GM21619 (cell line): ENCODE data around the gene ACYP1.

Experiments
- ATAC-seq: cut with Tn5 transposase; IDR thresholded peaks from one replicate; pipeline ENCODE4 v1.9.1; 2021; ENCODE audit not compliant: unreplicated experiment

The ACYP1 gene

GRCh38 chr14:75041613-75042012 lies 22.2 kb downstream of the ACYP1 start:
- no peak for ATAC-seq

- ATAC-seq, result no peak
Observed at GRCh38 chr14:75040959-75041358, 22.9 kb downstream of the ACYP1 start.

- ATAC-seq, result no peak
Observed at GRCh38 chr14:75040507-75040906, 23.3 kb downstream of the ACYP1 start.

GRCh38 chr14:75032939-75033338 lies 30.9 kb downstream of the ACYP1 start:
- ATAC-seq, result no peak

GRCh38 chr14:75030147-75030546 lies 33.7 kb downstream of the ACYP1 start:
- no peak for ATAC-seq

- no peak for ATAC-seq
Observed at GRCh38 chr14:75025876-75026275, 37.9 kb downstream of the ACYP1 start.

- no peak for ATAC-seq
Observed at GRCh38 chr14:75025082-75025481, 38.7 kb downstream of the ACYP1 start.

GRCh38 chr14:75023108-75023507 lies 40.7 kb downstream of the ACYP1 start:
- ATAC-seq, result no peak

- no peak for ATAC-seq
Observed at GRCh38 chr14:75022655-75023054, 41.2 kb downstream of the ACYP1 start.

- no peak for ATAC-seq
Observed at GRCh38 chr14:75018694-75019093, 45.1 kb downstream of the ACYP1 start.

- ATAC-seq, result no peak
Observed at GRCh38 chr14:75016815-75017214, 47.0 kb downstream of the ACYP1 start.

- no peak for ATAC-seq
Observed at GRCh38 chr14:75015496-75015895, 48.3 kb downstream of the ACYP1 start.

- ATAC-seq, result no peak
Observed at GRCh38 chr14:75013290-75013689, 50.5 kb downstream of the ACYP1 start.

- ATAC-seq, result no peak
Observed at GRCh38 chr14:75011356-75011994, 52.3 kb downstream of the ACYP1 start.

- no peak for ATAC-seq
Observed at GRCh38 chr14:75010472-75011093, 53.2 kb downstream of the ACYP1 start.

- ATAC-seq, result no peak
Observed at GRCh38 chr14:75009176-75009575, 54.6 kb downstream of the ACYP1 start.

- ATAC-seq, result no peak
Observed at GRCh38 chr14:75005357-75005756, 58.5 kb downstream of the ACYP1 start.

GRCh38 chr14:75003250-75004027 lies 60.4 kb downstream of the ACYP1 start:
- no peak for ATAC-seq
